Panc1 (cell line): ENCODE data around the gene RCN1. TPM values are rescaled to one million over a fixed set of nuclear protein-coding genes. Genes with fewer than 3 reads are reported as not detected.

Source experiments
- ATAC-seq: fragments of 200-7000 bp; cut with Tn5 transposase; 2 replicates; pipeline ENCODE4 v1.9.1; 2020; ENCODE audit warnings: mild to moderate bottlenecking, moderate library complexity
- BruUV-seq: library from RNA; stranded (reverse); fragments of 400-500 nt; replicated peaks from 2 replicates; lab custom pipeline; 2021; lab: Mats Ljungman, UMichigan
- CTCF ChIA-PET: fragments of 300-600 bp; sonication (Branson Sonifier 250); formaldehyde crosslinking; loops from one replicate; lab custom pipeline; 2022; ENCODE audit warnings: antibody characterized with exemption; lab: Charles Lee
- POLR2A ChIA-PET: fragments of 300-600 bp; sonication (Branson Sonifier 250); formaldehyde crosslinking; loops from one replicate; lab custom pipeline; 2022; ENCODE audit warnings: antibody characterized with exemption; lab: Charles Lee
- DNase-seq: peaks from one replicate; pipeline ENCODE4 v3.0.0-alpha.2; 2010; ENCODE audit warnings: low read depth, low spot score
- H3K27ac ChIP-seq: 2 replicates; pipeline ENCODE4 v1.5.1; 2011; ENCODE audit warnings: mild to moderate bottlenecking, low read length, inconsistent platforms
- H3K27me3 ChIP-seq: fragments of 200-500 bp; sonication (Bioruptor generic); 2 replicates; pipeline ENCODE4 v1.6.0; 2014; ENCODE audit warnings: low read length, inconsistent platforms; ENCODE audit not compliant: control insufficient read depth, insufficient read depth
- H3K36me3 ChIP-seq: fragments of 200-500 bp; sonication (Bioruptor generic); 2 replicates; pipeline ENCODE4 v1.5.1; 2014; ENCODE audit warnings: inconsistent platforms, mild to moderate bottlenecking, low read length, moderate library complexity; ENCODE audit not compliant: control insufficient read depth, insufficient read depth
- H3K4me1 ChIP-seq: 2 replicates; pipeline ENCODE4 v1.5.1; 2011; ENCODE audit warnings: inconsistent platforms, mild to moderate bottlenecking, low read length, moderate library complexity; ENCODE audit not compliant: control insufficient read depth, insufficient read depth
- H3K4me3 ChIP-seq, 2 experiments: 2 replicates each; pipeline ENCODE4 v1.5.1; 2011 to 2012; ENCODE audit warnings: low read depth in 2 of 2, low read length in 2 of 2, mild to moderate bottlenecking in 2 of 2, inconsistent platforms in 1 of 2, moderate library complexity in 1 of 2
- H3K9me3 ChIP-seq: fragments of 200-500 bp; sonication (Bioruptor generic); 2 replicates; pipeline ENCODE4 v1.5.1; 2014; ENCODE audit warnings: low read depth, mild to moderate bottlenecking, inconsistent platforms, low read length, moderate library complexity; ENCODE audit not compliant: control insufficient read depth, insufficient read depth
- CTCF ChIP-seq: fragments of 450-650 bp; IDR thresholded peaks from 2 replicates; pipeline ENCODE4 v1.5.1; 2017; ENCODE audit warnings: mild to moderate bottlenecking
- POLR2AphosphoS5 ChIP-seq: IDR thresholded peaks from 2 replicates; pipeline ENCODE4 v1.6.1; 2012; ENCODE audit warnings: mild to moderate bottlenecking, low read depth, low read length, moderate library complexity
- REST ChIP-seq, 2 experiments: IDR thresholded peaks; 2 replicates each; pipeline ENCODE4 v1.6.1; 2011 to 2012; ENCODE audit warnings: low read depth in 2 of 2, control low read depth in 1 of 2, low read length in 1 of 2, mild to moderate bottlenecking in 1 of 2, moderate library complexity in 1 of 2; ENCODE audit not compliant: insufficient read depth in 1 of 2
- SIN3A ChIP-seq: IDR thresholded peaks from 2 replicates; pipeline ENCODE4 v1.6.1; 2012; ENCODE audit warnings: low read depth, mild to moderate bottlenecking, low read length, moderate library complexity, borderline replicate concordance; ENCODE audit not compliant: insufficient read depth
- TCF7L2 ChIP-seq: IDR thresholded peaks from 2 replicates; pipeline ENCODE4 v1.6.1; 2011; ENCODE audit warnings: mild to moderate bottlenecking, low read depth, low read length, inconsistent platforms
- in situ Hi-C: cut with HindIII; loops from 2 replicates; pipeline ENCODE4 v1.10.0; 2016; ENCODE audit warnings: low sequenced_read_pairs, low pct_unique_long_range_greater_than_20kb
- intact Hi-C: fragments of 100-400 bp; cut with micrococcal nuclease; formaldehyde crosslinking; loops from one replicate; pipeline ENCODE4 v1.10.0; 2022; ENCODE audit not compliant: unreplicated experiment
- total RNA-seq: library from RNA; stranded (reverse); gene quantifications from one replicate; pipeline ENCODE4 v1.2.1, GENCODE V29; 2021; ENCODE audit not compliant: unreplicated experiment

Gene RCN1
- total RNA-seq, 1 experiment from 2014 or later: 120 TPM

- no TSS peak for BruUV-seq
- no peak for DNase-seq
- intact Hi-C loops (no loop called here), in situ Hi-C loops (no loop called here)
- H3K27ac ChIP-seq: no peak overlapping the region
- no peaks in the 10 kb centered on the region for H3K4me1 ChIP-seq
- peaks cover 21% of the 10 kb centered on the region for H3K27me3 ChIP-seq
- no peaks in the 10 kb centered on the region for H3K9me3 ChIP-seq
- H3K4me3 ChIP-seq: no peak overlapping the region
- ATAC-seq: no peak
- TF ChIP-seq REST (IDR thresholded peaks at IDR 0.05; ENCODE audit: insufficient read depth in 1 of 2, low read depth in 2 of 2, low read length in 1 of 2): no peak
- no peak for TF ChIP-seq CTCF
- no peak for TF ChIP-seq POLR2AphosphoS5
- TF ChIP-seq SIN3A: no peak
- TF ChIP-seq TCF7L2: no peak
- no peaks in the 10 kb centered on the region for H3K36me3 ChIP-seq
- ChIA-PET POLR2A (no interaction called here), CTCF (no interaction called here)
These were observed 62.9 kb downstream of the RCN1 start for GRCh38 chr11:32153747-32154146.

- H3K4me1 ChIP-seq: no peaks in the 10 kb centered on the region
- no peaks in the 10 kb centered on the region for H3K36me3 ChIP-seq
- CTCF ChIA-PET: no interaction called here
- POLR2A ChIA-PET: no interaction called here
- ATAC-seq (no peak), DNase-seq (no peak)
- in situ Hi-C loops: no loop called here
- H3K9me3 ChIP-seq: no peaks in the 10 kb centered on the region
- H3K27ac ChIP-seq: no peak overlapping the region
- peaks cover 21% of the 10 kb centered on the region for H3K27me3 ChIP-seq
- intact Hi-C loops: no loop called here
- no peak for TF ChIP-seq REST (IDR thresholded peaks at IDR 0.05; ENCODE audit: insufficient read depth in 1 of 2, low read depth in 2 of 2, low read length in 1 of 2)
- peak; percentile 20 for TF ChIP-seq CTCF
- no peak for TF ChIP-seq POLR2AphosphoS5
- no TSS peak for BruUV-seq
- no peak overlapping the region for H3K4me3 ChIP-seq
These were observed 63.4 kb downstream of the RCN1 start for GRCh38 chr11:32154275-32154674.
